ENCODE results near the gene SYTL2. TPM values are rescaled to one million over a fixed set of nuclear protein-coding genes. Genes with fewer than 3 reads are reported as not detected.

The SYTL2 gene
- total and polyA plus RNA-seq, 9 donors, result 4.2 to 26.1 (median 8.2) TPM

- TF ChIP-seq POLR2A (IDR thresholded peaks at IDR 0.05) (no peak), EP300 (IDR thresholded peaks at IDR 0.05) (no peak)
- TF ChIP-seq, protein P1, sequence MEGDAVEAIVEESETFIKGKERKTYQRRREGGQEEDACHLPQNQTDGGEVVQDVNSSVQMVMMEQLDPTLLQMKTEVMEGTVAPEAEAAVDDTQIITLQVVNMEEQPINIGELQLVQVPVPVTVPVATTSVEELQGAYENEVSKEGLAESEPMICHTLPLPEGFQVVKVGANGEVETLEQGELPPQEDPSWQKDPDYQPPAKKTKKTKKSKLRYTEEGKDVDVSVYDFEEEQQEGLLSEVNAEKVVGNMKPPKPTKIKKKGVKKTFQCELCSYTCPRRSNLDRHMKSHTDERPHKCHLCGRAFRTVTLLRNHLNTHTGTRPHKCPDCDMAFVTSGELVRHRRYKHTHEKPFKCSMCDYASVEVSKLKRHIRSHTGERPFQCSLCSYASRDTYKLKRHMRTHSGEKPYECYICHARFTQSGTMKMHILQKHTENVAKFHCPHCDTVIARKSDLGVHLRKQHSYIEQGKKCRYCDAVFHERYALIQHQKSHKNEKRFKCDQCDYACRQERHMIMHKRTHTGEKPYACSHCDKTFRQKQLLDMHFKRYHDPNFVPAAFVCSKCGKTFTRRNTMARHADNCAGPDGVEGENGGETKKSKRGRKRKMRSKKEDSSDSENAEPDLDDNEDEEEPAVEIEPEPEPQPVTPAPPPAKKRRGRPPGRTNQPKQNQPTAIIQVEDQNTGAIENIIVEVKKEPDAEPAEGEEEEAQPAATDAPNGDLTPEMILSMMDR (IDR thresholded peaks at IDR 0.05), result no peak
- whole genome bisulfite sequencing, 3 donors, result 79 to 92% (median 80%) methylated on average over 4 of the region's 4 CpGs
- DNase-seq, result no peak
- intact Hi-C loops (cut with DNase I), result no loop called here
- Histone ChIP-seq H3K27me3 (no peaks in the 10 kb centered on the region), H3K27ac (no peak overlapping the region), H3K9me3 (no peaks in the 10 kb centered on the region), H3K36me3 (no peaks in the 10 kb centered on the region), H3K4me3 (no peak overlapping the region), H3K4me1 (ENCODE audit: insufficient read depth) (peaks cover 6% of the 10 kb centered on the region)
Observed at GRCh38 chr11:85774256-85775101, 36.5 kb downstream of the SYTL2 start.

GRCh38 chr11:85772695-85773094, 38.2 kb downstream of the SYTL2 start:
- Histone ChIP-seq H3K4me3 (no peak overlapping the region), H3K36me3 (no peaks in the 10 kb centered on the region), H3K27ac (no peak overlapping the region), H3K27me3 (no peaks in the 10 kb centered on the region), H3K4me1 (ENCODE audit: insufficient read depth) (peaks cover 6% of the 10 kb centered on the region), H3K9me3 (no peaks in the 10 kb centered on the region)
- DNase-seq, result no peak
- TF ChIP-seq, protein P1 (IDR thresholded peaks at IDR 0.05), result no peak
- no peak for TF ChIP-seq POLR2A (IDR thresholded peaks at IDR 0.05)
- TF ChIP-seq EP300 (IDR thresholded peaks at IDR 0.05), result no peak
- intact Hi-C loops (cut with DNase I), result no loop called here

DNA sequence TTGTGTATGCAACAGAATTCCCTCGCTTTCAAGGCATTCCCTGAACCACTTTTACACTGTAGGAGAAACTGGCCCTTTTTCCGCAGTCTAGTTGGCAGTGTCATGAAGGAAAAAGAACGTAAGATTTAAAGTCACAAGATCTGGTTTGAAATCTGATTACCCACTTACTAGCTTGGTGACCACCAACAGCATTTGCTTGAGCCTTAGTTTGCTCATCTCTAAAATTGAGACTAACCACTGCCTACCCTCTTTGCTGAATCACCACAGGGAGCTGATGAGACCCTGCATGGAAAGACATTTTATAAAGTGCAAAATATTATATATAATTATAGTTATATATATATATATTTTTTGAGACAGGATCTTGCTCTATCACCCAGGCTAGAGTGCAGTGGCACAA, 39.4 kb downstream of the SYTL2 start:
- 89 to 96% (median 95%) methylated on average over 3 of the region's 3 CpGs for WGBS, 3 donors
- TF ChIP-seq EP300 (IDR thresholded peaks at IDR 0.05) (no peak), POLR2A (IDR thresholded peaks at IDR 0.05) (no peak)
- TF ChIP-seq, protein P1 (IDR thresholded peaks at IDR 0.05), result no peak
- no peak for DNase-seq

DNA sequence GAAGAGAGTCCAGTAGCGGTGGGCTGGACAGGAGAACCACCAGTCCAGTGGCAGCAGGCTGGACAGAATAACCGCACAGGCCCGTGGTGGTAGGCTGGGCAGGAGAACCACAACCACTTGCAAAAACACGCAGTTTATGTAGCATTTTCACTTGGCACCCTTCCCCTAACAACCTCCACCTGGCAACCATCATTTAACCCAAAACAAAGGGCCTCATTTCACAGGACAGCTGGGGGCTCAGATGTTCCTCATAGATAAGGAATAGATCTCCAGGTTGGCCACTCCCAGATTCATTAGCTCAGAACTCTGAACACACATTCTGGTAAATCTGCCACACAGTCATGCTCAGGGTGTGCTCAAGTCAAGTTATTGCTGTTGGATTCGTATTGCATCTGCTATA, 41.2 kb downstream of the SYTL2 start:
- Histone ChIP-seq H3K27me3 (no peaks in the 10 kb centered on the region), H3K4me1 (ENCODE audit: insufficient read depth) (peaks cover 6% of the 10 kb centered on the region), H3K9me3 (no peaks in the 10 kb centered on the region), H3K36me3 (no peaks in the 10 kb centered on the region), H3K4me3 (no peak overlapping the region), H3K27ac (no peak overlapping the region)
- DNase-seq, result no peak
- TF ChIP-seq EP300 (IDR thresholded peaks at IDR 0.05) (no peak), POLR2A (IDR thresholded peaks at IDR 0.05) (no peak)
- TF ChIP-seq, protein P1 (IDR thresholded peaks at IDR 0.05), result no peak
- intact Hi-C loops (cut with DNase I), result no loop called here
- 93 to 98% (median 95%) methylated on average over 5 of the region's 5 CpGs for WGBS, 3 donors

More for the DNA sequence above, 39.4 kb downstream of the SYTL2 start:
- Histone ChIP-seq H3K9me3 (no peaks in the 10 kb centered on the region), H3K36me3 (no peaks in the 10 kb centered on the region), H3K27ac (no peak overlapping the region), H3K27me3 (no peaks in the 10 kb centered on the region), H3K4me3 (no peak overlapping the region), H3K4me1 (ENCODE audit: insufficient read depth) (peaks cover 6% of the 10 kb centered on the region)
- intact Hi-C loops (cut with DNase I), result no loop called here

Data from ovary (tissue), 9 donors.